ENCODE measurements around the gene LRCOL1.

LRCOL1 gene

DNA sequence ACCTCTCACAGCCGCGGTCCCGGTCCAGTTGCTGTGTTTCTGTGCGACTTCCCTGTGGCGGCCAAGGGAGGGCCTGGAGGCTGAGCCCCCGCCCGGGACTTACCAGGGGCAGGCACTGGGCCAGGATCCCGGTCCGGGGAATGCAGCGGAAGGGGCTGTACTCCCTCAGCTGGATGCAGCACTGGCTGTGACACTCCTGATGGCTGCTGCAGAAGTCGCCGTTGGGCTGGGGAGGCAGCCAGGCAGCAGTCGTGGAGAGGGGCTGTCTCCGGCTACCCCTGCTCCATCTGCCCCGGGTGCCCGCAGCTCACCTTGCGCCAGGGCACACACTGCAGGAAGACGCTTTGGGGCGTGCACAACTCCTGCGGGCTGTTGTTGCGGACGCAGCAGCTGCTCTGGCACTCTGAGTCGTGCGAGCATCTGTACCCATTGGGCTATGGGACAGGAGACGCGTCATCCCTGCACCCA is 6.2 kb downstream of the LRCOL1 start:
- Histone ChIP-seq H3K9me2 (replicated peaks; ENCODE audit: insufficient read depth, low read length) (no peaks in the 10 kb centered on the region), H3K9me3 (ENCODE audit: insufficient read depth, low read length) (no peaks in the 10 kb centered on the region), H3K27ac (ENCODE audit: low read depth, low read length) (no peak overlapping the region), H3K27me3 (ENCODE audit: low read length) (no peaks in the 10 kb centered on the region), H3K79me2 (ENCODE audit: insufficient read depth, low read length) (no peaks in the 10 kb centered on the region), H2AFZ (ENCODE audit: low read depth, low read length, severe bottlenecking) (no peak overlapping the region), H3K4me3 (ENCODE audit: insufficient read depth, low read length, poor library complexity, severe bottlenecking) (no peak overlapping the region), H3K4me2 (ENCODE audit: low read depth, low read length, poor library complexity, severe bottlenecking) (no peak overlapping the region), H3K9ac (ENCODE audit: low read length) (no peak overlapping the region), H3K36me3 (ENCODE audit: low read length) (no peaks in the 10 kb centered on the region), H4K20me1 (ENCODE audit: low read depth, low read length) (no peaks in the 10 kb centered on the region; the same call in 1 of the 2 replicates), H3F3A (ENCODE audit: insufficient read depth) (no peaks in the 10 kb centered on the region)
- TF ChIP-seq EZH2phosphoT487 (conservative IDR thresholded peaks at IDR 0.05; ENCODE audit: low read length): no peak
- TF ChIP-seq CTCF (IDR thresholded peaks at IDR 0.05; ENCODE audit: insufficient read depth, low read length, poor library complexity, severe bottlenecking): no peak

GRCh38 chr12:132603240-132604150 is 6.9 kb downstream of the LRCOL1 start:
- Histone ChIP-seq H3K4me2 (ENCODE audit: low read depth, low read length, poor library complexity, severe bottlenecking) (no peak overlapping the region), H3F3A (ENCODE audit: insufficient read depth) (peaks cover 5% of the 10 kb centered on the region), H3K79me2 (ENCODE audit: insufficient read depth, low read length) (no peaks in the 10 kb centered on the region), H3K9me3 (ENCODE audit: insufficient read depth, low read length) (no peaks in the 10 kb centered on the region), H3K27ac (ENCODE audit: low read depth, low read length) (no peak overlapping the region), H3K27me3 (ENCODE audit: low read length) (no peaks in the 10 kb centered on the region), H3K9me2 (replicated peaks; ENCODE audit: insufficient read depth, low read length) (no peaks in the 10 kb centered on the region), H3K36me3 (ENCODE audit: low read length) (no peaks in the 10 kb centered on the region), H4K20me1 (ENCODE audit: low read depth, low read length) (no peaks in the 10 kb centered on the region; the same call in 1 of the 2 replicates), H3K9ac (ENCODE audit: low read length) (no peak overlapping the region), H3K4me3 (ENCODE audit: insufficient read depth, low read length, poor library complexity, severe bottlenecking) (no peak overlapping the region), H2AFZ (ENCODE audit: low read depth, low read length, severe bottlenecking) (no peak overlapping the region)
- TF ChIP-seq EZH2phosphoT487 (conservative IDR thresholded peaks at IDR 0.05; ENCODE audit: low read length) (no peak), CTCF (IDR thresholded peaks at IDR 0.05; ENCODE audit: insufficient read depth, low read length, poor library complexity, severe bottlenecking) (no peak)

GRCh38 chr12:132602572-132603239 is 7.7 kb downstream of the LRCOL1 start:
- no peaks in the 10 kb centered on the region for H3K27me3 ChIP-seq (ENCODE audit: low read length)

More at GRCh38 chr12:132602572-132603239, 7.7 kb downstream of the LRCOL1 start:
- H3K4me2 ChIP-seq (ENCODE audit: low read depth, low read length, poor library complexity, severe bottlenecking): no peak overlapping the region
- H3K79me2 ChIP-seq (ENCODE audit: insufficient read depth, low read length): no peaks in the 10 kb centered on the region
- H3K4me3 ChIP-seq (ENCODE audit: insufficient read depth, low read length, poor library complexity, severe bottlenecking): no peak overlapping the region
- no peaks in the 10 kb centered on the region for H3K9me2 ChIP-seq (replicated peaks; ENCODE audit: insufficient read depth, low read length)
- H3K36me3 ChIP-seq (ENCODE audit: low read length): no peaks in the 10 kb centered on the region
- TF ChIP-seq CTCF (IDR thresholded peaks at IDR 0.05; ENCODE audit: insufficient read depth, low read length, poor library complexity, severe bottlenecking): no peak
- TF ChIP-seq EZH2phosphoT487 (conservative IDR thresholded peaks at IDR 0.05; ENCODE audit: low read length): no peak
- H3K9me3 ChIP-seq (ENCODE audit: insufficient read depth, low read length): no peaks in the 10 kb centered on the region
- H2AFZ ChIP-seq (ENCODE audit: low read depth, low read length, severe bottlenecking): no peak overlapping the region
- no peak overlapping the region for H3K27ac ChIP-seq (ENCODE audit: low read depth, low read length)
- no peak overlapping the region for H3K9ac ChIP-seq (ENCODE audit: low read length)
- H3F3A ChIP-seq (ENCODE audit: insufficient read depth): peaks cover 6% of the 10 kb centered on the region
- no peaks in the 10 kb centered on the region; the same call in 1 of the 2 replicates for H4K20me1 ChIP-seq (ENCODE audit: low read depth, low read length)
